ENCODE measurements around the gene BLOC1S6.

- TF ChIP-seq CTCF (IDR thresholded peaks at IDR 0.05; ENCODE audit: low read depth, low read length, missing input control), result no peak
- no peak for TF ChIP-seq JUND (IDR thresholded peaks at IDR 0.05)
- no peak for TF ChIP-seq FOXA1 (IDR thresholded peaks at IDR 0.05)
- no peak for TF ChIP-seq EGR1 (IDR thresholded peaks at IDR 0.05; ENCODE audit: low read depth in 2 of 2)
- TF ChIP-seq MAX (IDR thresholded peaks at IDR 0.05), result no peak
- no peak for TF ChIP-seq ZBTB33 (IDR thresholded peaks at IDR 0.05)
- TF ChIP-seq RAD21 (IDR thresholded peaks at IDR 0.05), result no peak
Measured at GRCh38 chr15:45646220-45646619, 59.0 kb downstream of the BLOC1S6 start.
